H1 (cell line): ENCODE results near the gene PEX3.

Experiments used
- BACH1 ChIP-seq: IDR thresholded peaks from 2 replicates; pipeline ENCODE4 v1.6.1; 2012; ENCODE audit warnings: low read length, improper control_type of control experiment
- CTCF ChIP-seq, 3 experiments: IDR thresholded peaks; 1 replicate in 2 of 3; 2 replicates in 1 of 3; pipeline versions ENCODE4 v1.5.1 to v1.6.1; 2011; ENCODE audit warnings: low read length in 3 of 3, mild to moderate bottlenecking in 3 of 3, inconsistent platforms in 2 of 3, low read depth in 1 of 3, moderate library complexity in 1 of 3; ENCODE audit not compliant: insufficient read depth in 1 of 3; ENCODE audit errors: control extremely low read depth in 1 of 3
- EZH2 ChIP-seq: fragments of 200-600 bp; sonication (generic); IDR thresholded peaks from 2 replicates; pipeline ENCODE4 v1.7.1; 2012; ENCODE audit warnings: low read depth, mild to moderate bottlenecking, moderate library complexity, low read length, inconsistent platforms; ENCODE audit not compliant: severe bottlenecking
- POLR2A ChIP-seq, 2 experiments: IDR thresholded peaks; 1 replicate in 1 of 2; 2 replicates in 1 of 2; pipeline ENCODE4 v1.6.1; 2011; ENCODE audit warnings: low read depth in 2 of 2, low read length in 2 of 2, mild to moderate bottlenecking in 2 of 2; ENCODE audit errors: control extremely low read depth in 1 of 2
- POLR2AphosphoS5 ChIP-seq: IDR thresholded peaks from 2 replicates; pipeline ENCODE4 v1.6.1; 2011; ENCODE audit warnings: low read depth, low read length
- RFX5 ChIP-seq: IDR thresholded peaks from 2 replicates; pipeline ENCODE4 v1.6.1; 2011; ENCODE audit warnings: low read depth, low read length, improper control_type of control experiment, borderline replicate concordance
- SP1 ChIP-seq: IDR thresholded peaks from 2 replicates; pipeline ENCODE4 v1.6.1; 2011; ENCODE audit warnings: low read depth, low read length
- SRF ChIP-seq: IDR thresholded peaks from 2 replicates; pipeline ENCODE4 v1.6.1; 2011; ENCODE audit warnings: mild to moderate bottlenecking, low read depth, low read length, moderate library complexity
- TAF1 ChIP-seq: IDR thresholded peaks from 2 replicates; pipeline ENCODE4 v1.6.1; 2011; ENCODE audit warnings: mild to moderate bottlenecking, low read depth, low read length
- ZNF274 ChIP-seq: IDR thresholded peaks from 2 replicates; pipeline ENCODE4 v1.7.0; 2012; ENCODE audit warnings: low read length, borderline replicate concordance; ENCODE audit errors: extremely low read depth

GRCh38 chr6:143401068-143401446 is 49.5 kb upstream of the PEX3 start:
- TF ChIP-seq SP1 (no peak), RFX5 (no peak), EZH2 (no peak), POLR2AphosphoS5 (no peak), CTCF (IDR thresholded peaks at IDR 0.05; ENCODE audit: control extremely low read depth in 1 of 3, insufficient read depth in 1 of 3, low read depth in 1 of 3, low read length in 3 of 3) (no peak), TAF1 (no peak), POLR2A (IDR thresholded peaks at IDR 0.05; ENCODE audit: control extremely low read depth in 1 of 2, low read depth in 2 of 2, low read length in 2 of 2) (no peak), ZNF274 (no peak), BACH1 (no peak), SRF (no peak)
